Large intestine (tissue), 3 donors: ENCODE measurements around the gene GGCX. TPM values are rescaled to one million over a fixed set of nuclear protein-coding genes. Genes with fewer than 3 reads are reported as not detected.

ENCODE experiments used
- DNase-seq, 2 donors: peaks; one replicate each; pipeline versions ENCODE4 v3.0.0 to v3.0.0-alpha.2; 2013
- H3K27ac ChIP-seq: one replicate; pipeline ENCODE4 v1.5.1; 2013; ENCODE audit warnings: low read length
- H3K27me3 ChIP-seq: 2 replicates; pipeline ENCODE4 v1.6.1; 2013; ENCODE audit warnings: low read length; ENCODE audit not compliant: control insufficient read depth, insufficient read depth
- H3K36me3 ChIP-seq: 2 replicates; pipeline ENCODE4 v1.6.1; 2013; ENCODE audit warnings: low read length; ENCODE audit not compliant: control insufficient read depth, insufficient read depth
- H3K4me1 ChIP-seq: one replicate; pipeline ENCODE4 v1.6.1; 2013; ENCODE audit warnings: low read length; ENCODE audit not compliant: control insufficient read depth, insufficient read depth
- H3K4me3 ChIP-seq: one replicate; pipeline ENCODE4 v1.5.1; 2013; ENCODE audit warnings: low read length
- H3K9me3 ChIP-seq: one replicate; pipeline ENCODE4 v1.6.1; 2013; ENCODE audit warnings: mild to moderate bottlenecking, low read depth, low read length, moderate library complexity; ENCODE audit not compliant: control insufficient read depth
- WGBS: methylation state at CpG from one replicate; pipeline ENCODE4 v1.1.5; 2013; ENCODE audit warnings: low lambda C conversion rate; ENCODE audit not compliant: insufficient coverage; 5-methylcytosine and 5-hydroxymethylcytosine counted together
- polyA plus RNA-seq: library from polyadenylated mRNA; unstranded; fragments of 120-200 nt; gene quantifications from one replicate; pipeline ENCODE4 v1.2.1, GENCODE V29; 2013

Gene GGCX
- polyA plus RNA-seq, 1 donor = 24.8 TPM

GRCh38 chr2:85584857-85585780 is 23.8 kb upstream of the GGCX start:
- WGBS = no CpG with 5 or more reads among the region's 9 CpGs
- Histone ChIP-seq H3K27ac (peak overlapping the region; percentile 99), H3K4me1 (peaks cover 23% of the 10 kb centered on the region)

DNA sequence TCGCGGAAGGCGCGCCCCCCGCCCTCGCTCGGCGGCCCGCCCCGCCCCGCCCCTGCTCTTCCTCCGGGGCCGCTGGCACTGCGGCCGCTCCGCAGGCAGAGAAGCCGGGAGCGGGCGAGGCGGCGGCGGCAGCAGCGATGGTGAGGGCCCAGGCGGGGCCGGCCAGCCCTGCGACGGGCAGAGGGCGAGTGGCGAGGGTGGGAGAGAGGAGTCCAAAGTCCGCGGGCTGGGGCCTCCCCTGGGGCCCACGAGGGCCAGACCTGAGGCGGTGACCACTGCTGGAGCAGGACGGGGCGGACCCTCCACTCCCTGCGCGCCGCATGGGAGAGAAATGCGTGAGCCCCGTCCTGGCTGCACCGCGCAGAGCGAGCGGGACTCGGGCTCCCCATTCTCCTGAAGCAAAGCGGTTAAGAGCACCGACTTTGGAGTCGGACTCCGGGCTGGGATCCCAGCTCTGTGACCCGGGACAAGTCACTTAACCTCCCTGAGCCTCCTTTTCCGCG is 23.1 kb upstream of the GGCX start, which contains the start of gene VAMP5:
TSS of gene VAMP5 (plus strand) at position 78 of the 503 bp plus-strand sequence. CDS start at position 138, 60 bp downstream.
- no CpG with 5 or more reads among the region's 52 CpGs for WGBS
- Histone ChIP-seq H3K27me3 (no peaks in the 10 kb centered on the region), H3K27ac (peak within 1 kb of the TSS; percentile 99), H3K4me1 (peaks cover 26% of the 10 kb centered on the region), H3K9me3 (no peaks in the 10 kb centered on the region), H3K36me3 (peaks cover 13% of the 10 kb centered on the region), H3K4me3 (peak within 1 kb of the TSS; percentile 48)
- DNase-seq = peak; percentile 75 to 88

More at GRCh38 chr2:85584857-85585780, 23.8 kb upstream of the GGCX start:
- DNase-seq = peak; percentile 94 to 97
- no peaks in the 10 kb centered on the region for H3K27me3 ChIP-seq
- peaks cover 13% of the 10 kb centered on the region for H3K36me3 ChIP-seq
- no peaks in the 10 kb centered on the region for H3K9me3 ChIP-seq
- peak overlapping the region; percentile 48 for H3K4me3 ChIP-seq

DNA sequence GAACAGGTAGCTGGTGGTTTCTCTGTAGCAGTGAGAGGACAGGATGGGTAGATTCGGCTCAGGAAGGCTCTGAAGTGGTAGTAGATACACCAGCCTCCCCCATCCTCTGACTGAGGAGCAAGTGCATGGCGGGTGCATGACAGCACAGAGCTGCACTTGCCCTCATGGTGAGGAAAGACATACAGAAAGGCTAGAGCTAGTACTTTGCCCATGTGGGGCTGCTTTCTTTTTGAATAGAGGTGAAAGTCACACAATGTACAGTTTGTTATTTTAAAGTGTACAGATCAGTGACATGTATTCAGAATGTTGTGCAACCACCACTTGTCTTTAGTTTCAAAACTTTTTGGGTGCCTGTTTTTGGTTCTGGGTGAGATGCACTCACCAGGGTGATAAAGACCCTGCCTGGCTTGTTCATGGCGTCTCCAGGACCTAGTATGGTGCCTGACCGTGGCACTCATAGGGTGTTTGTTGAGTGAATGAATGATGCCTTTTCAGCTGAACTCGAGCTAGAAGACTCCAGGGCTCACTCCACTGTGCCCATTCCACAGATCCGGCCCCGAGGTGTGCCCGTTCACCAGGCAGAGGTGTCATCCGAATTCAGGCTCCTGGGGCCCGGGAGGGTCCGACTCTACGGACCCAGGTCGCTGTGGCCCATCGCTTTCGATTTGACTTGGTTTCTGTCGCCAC is 22.5 kb upstream of the GGCX start:
- Histone ChIP-seq H3K27ac (peak overlapping the region; percentile 79), H3K27me3 (no peaks in the 10 kb centered on the region), H3K9me3 (no peaks in the 10 kb centered on the region), H3K4me3 (peak overlapping the region; percentile 39), H3K36me3 (peaks cover 13% of the 10 kb centered on the region), H3K4me1 (peaks cover 32% of the 10 kb centered on the region)
- DNase-seq = peak in 1 of 2 donors; percentile 62
- no CpG with 5 or more reads among the region's 16 CpGs for WGBS

- Histone ChIP-seq H3K27me3 (no peaks in the 10 kb centered on the region), H3K36me3 (peaks cover 13% of the 10 kb centered on the region), H3K4me1 (peaks cover 38% of the 10 kb centered on the region), H3K4me3 (no peak overlapping the region), H3K27ac (no peak overlapping the region), H3K9me3 (no peaks in the 10 kb centered on the region)
- no CpG with 5 or more reads among the region's 1 CpG for WGBS
- no peak for DNase-seq
Observed at GRCh38 chr2:85582492-85582891, 21.2 kb upstream of the GGCX start.

GRCh38 chr2:85580206-85580605 is 18.9 kb upstream of the GGCX start:
- H3K36me3 ChIP-seq = peaks cover 13% of the 10 kb centered on the region
- no peaks in the 10 kb centered on the region for H3K27me3 ChIP-seq
- no peaks in the 10 kb centered on the region for H3K9me3 ChIP-seq
- H3K4me3 ChIP-seq = no peak overlapping the region
- no peak overlapping the region for H3K27ac ChIP-seq
- peaks cover 40% of the 10 kb centered on the region for H3K4me1 ChIP-seq
- WGBS = no CpG with 5 or more reads among the region's 3 CpGs
- no peak for DNase-seq

DNA sequence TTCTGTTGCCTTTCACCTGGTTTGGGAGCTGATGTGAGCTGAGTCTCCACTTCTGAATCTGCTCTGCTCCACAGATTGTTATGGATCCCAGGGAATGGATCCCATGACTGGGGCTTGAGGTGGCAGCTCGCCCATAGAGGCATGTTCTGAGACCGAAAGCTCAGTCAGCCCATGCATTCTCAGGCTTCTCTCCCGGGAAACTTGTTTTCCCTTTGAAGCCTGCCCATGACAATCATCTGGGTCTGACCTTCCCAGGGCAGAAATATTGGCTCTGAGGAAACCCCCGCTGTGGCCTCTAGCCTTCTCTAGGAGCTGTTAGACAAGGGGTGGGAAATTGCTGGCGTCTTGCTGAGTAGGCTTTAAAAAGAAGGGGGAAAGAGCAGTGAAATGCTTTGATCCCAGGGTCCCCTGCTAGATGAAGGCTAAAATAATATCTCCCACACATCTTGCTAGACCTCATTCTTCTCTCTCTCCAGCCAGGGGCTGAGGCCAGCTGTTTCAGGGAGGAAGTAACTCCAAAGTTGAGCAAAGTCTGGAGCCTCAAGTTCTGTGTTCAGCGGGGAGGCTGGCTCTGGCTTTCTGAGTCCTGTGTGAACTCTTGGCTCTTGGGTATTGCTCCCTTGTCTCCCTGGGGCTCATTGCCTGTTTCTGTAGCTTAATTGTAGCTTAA is 18.1 kb upstream of the GGCX start:
- Histone ChIP-seq H3K36me3 (peaks cover 13% of the 10 kb centered on the region), H3K4me3 (no peak overlapping the region), H3K9me3 (no peaks in the 10 kb centered on the region), H3K27me3 (no peaks in the 10 kb centered on the region), H3K4me1 (peaks cover 32% of the 10 kb centered on the region), H3K27ac (no peak overlapping the region)
- no CpG with 5 or more reads among the region's 6 CpGs for WGBS
- no peak for DNase-seq

- peak overlapping the region; percentile 84 for H3K27ac ChIP-seq
- no CpG with 5 or more reads among the region's 19 CpGs for WGBS
- peaks cover 13% of the 10 kb centered on the region for H3K36me3 ChIP-seq
- peak in 1 of 2 donors; percentile 41 for DNase-seq
- peaks cover 27% of the 10 kb centered on the region for H3K4me1 ChIP-seq
- peak overlapping the region; percentile 63 for H3K4me3 ChIP-seq
- H3K27me3 ChIP-seq = no peaks in the 10 kb centered on the region
- H3K9me3 ChIP-seq = no peaks in the 10 kb centered on the region
Observed at GRCh38 chr2:85578243-85579180, 17.2 kb upstream of the GGCX start.

GRCh38 chr2:85577386-85578242 is 16.3 kb upstream of the GGCX start, which contains the start of gene VAMP8:
Gene VAMP8 (plus strand): TSS chr2:85577586. CDS start chr2:85577647, 61 bp downstream.
- H3K4me1 ChIP-seq = peaks cover 27% of the 10 kb centered on the region
- no peaks in the 10 kb centered on the region for H3K9me3 ChIP-seq
- no peaks in the 10 kb centered on the region for H3K27me3 ChIP-seq
- DNase-seq = peak; percentile 80 to 91
- WGBS = no CpG with 5 or more reads among the region's 19 CpGs
- H3K36me3 ChIP-seq = peaks cover 13% of the 10 kb centered on the region
- peak within 1 kb of the TSS; percentile 63 for H3K4me3 ChIP-seq
- peak within 1 kb of the TSS; percentile 84 for H3K27ac ChIP-seq

GRCh38 chr2:85577063-85577385 is 15.7 kb upstream of the GGCX start:
- Histone ChIP-seq H3K36me3 (peaks cover 7% of the 10 kb centered on the region), H3K4me1 (peaks cover 27% of the 10 kb centered on the region), H3K27ac (peak overlapping the region; percentile 84), H3K4me3 (no peak overlapping the region), H3K9me3 (no peaks in the 10 kb centered on the region), H3K27me3 (peaks cover 4% of the 10 kb centered on the region)
- no peak for DNase-seq
- WGBS = 20% methylated on average over 1 of the region's 3 CpGs
